ENCODE results near the gene PMVK. TPM values are rescaled to one million over a fixed set of nuclear protein-coding genes. Genes with fewer than 3 reads are reported as not detected.
A peak's percentile ranks its signal among the peaks of the same experiment; 100 is the strongest.

The PMVK gene
- total RNA-seq, 4 donors from 2014 or later, result 29.0 to 38.2 (median 33.5) TPM

- no peaks in the 10 kb centered on the region for H3K4me1 ChIP-seq
- DNase-seq, result no peak
- no peaks in the 10 kb centered on the region for H3K27me3 ChIP-seq
- H3K36me3 ChIP-seq, result no peaks in the 10 kb centered on the region
- 67 to 72% methylated on average over 12 to 15 of the region's 15 CpGs for WGBS, 2 donors
- peak overlapping the region in 2 of 4 donors; percentile 12 to 13 for H3K27ac ChIP-seq
- no peak for TF ChIP-seq CTCF (IDR thresholded peaks at IDR 0.05)
- no peak for TF ChIP-seq POLR2A (IDR thresholded peaks at IDR 0.05)
- intact Hi-C loops (cut with DNase I), result no loop called here
- H3K9me3 ChIP-seq, result no peaks in the 10 kb centered on the region
- H3K4me3 ChIP-seq, result no peak overlapping the region
Measured at GRCh38 chr1:154883919-154884868, 52.3 kb downstream of the PMVK start.

DNA sequence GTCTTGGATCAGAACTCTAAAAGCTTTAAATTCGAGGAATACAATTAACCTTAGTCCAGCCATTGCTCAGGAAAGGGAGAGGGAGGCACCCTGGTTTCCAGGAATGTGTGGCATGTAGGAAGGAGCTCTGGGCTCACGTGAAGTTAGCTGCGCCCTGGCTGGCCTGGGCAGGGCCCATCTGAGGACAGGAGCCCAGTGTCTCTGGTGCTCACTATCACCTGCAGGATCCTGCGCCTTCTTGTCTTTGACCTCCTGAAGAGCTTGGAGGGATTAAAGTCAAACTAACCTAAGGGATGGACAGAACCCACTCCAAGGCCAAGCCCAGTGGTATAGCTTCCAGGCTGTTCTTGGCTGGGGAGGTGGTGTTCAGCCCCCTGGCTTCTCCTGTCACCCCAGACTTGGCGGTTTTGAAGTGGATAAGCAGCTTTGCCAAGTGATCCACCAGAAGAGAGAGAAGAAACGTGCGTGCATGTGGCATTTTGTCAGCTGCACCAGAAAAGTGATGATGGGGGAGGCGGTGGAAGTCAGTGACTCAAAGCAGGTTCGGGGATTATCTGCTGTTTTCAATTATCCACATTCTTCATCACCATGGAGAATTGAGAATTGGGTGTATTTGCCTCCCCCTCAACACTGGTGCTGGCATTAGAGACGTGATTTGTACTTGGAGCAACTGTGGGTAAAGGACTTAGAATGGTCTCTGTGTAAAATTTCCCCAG lies 54.5 kb downstream of the PMVK start:
- 78 to 81% methylated on average over 5 to 8 of the region's 10 CpGs for WGBS, 2 donors
- H3K27me3 ChIP-seq, result no peaks in the 10 kb centered on the region
- no peaks in the 10 kb centered on the region for H3K9me3 ChIP-seq
- DNase-seq, result no peak
- H3K4me1 ChIP-seq, result peaks cover 0 to 7% (median 3%) of the 10 kb centered on the region in 3 donors
- no peak overlapping the region for H3K4me3 ChIP-seq
- no peaks in the 10 kb centered on the region for H3K36me3 ChIP-seq
- TF ChIP-seq CTCF (IDR thresholded peaks at IDR 0.05), result no peak
- TF ChIP-seq POLR2A (IDR thresholded peaks at IDR 0.05), result no peak
- intact Hi-C loops (cut with DNase I), result no loop called here
- no peak overlapping the region for H3K27ac ChIP-seq

DNA sequence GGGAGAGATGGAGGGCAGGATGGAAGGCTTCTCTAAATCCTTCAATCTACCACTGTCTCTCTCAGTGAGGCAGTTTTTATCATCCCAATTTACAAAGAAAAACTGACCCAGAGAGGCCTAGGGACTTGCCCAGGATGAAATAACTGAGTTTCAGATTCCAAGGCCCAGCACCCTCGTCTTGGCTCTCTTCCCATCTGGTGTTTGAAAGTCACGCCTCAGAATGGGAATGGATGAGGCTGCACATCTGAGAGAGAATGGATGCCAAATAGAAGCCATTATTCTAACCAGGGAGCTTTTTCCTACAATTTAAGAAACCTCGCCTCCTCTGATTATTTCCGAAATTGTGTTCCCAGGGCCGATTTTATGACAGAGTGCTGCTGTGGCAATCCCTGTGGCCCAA lies 55.8 kb downstream of the PMVK start:
- intact Hi-C loops (cut with DNase I), result no loop called here
- no peak for DNase-seq
- no peak overlapping the region for H3K4me3 ChIP-seq
- TF ChIP-seq CTCF (IDR thresholded peaks at IDR 0.05) (no peak), POLR2A (IDR thresholded peaks at IDR 0.05) (no peak)
- peaks cover 0 to 7% (median 0%) of the 10 kb centered on the region in 4 donors for H3K27me3 ChIP-seq
- H3K36me3 ChIP-seq, result no peaks in the 10 kb centered on the region
- H3K9me3 ChIP-seq, result no peaks in the 10 kb centered on the region
- H3K27ac ChIP-seq, result no peak overlapping the region
- peaks cover 0 to 7% (median 3%) of the 10 kb centered on the region in 3 donors for H3K4me1 ChIP-seq
- WGBS, 2 donors, result 69 to 73% methylated on average over 2 to 5 of the region's 5 CpGs

DNA sequence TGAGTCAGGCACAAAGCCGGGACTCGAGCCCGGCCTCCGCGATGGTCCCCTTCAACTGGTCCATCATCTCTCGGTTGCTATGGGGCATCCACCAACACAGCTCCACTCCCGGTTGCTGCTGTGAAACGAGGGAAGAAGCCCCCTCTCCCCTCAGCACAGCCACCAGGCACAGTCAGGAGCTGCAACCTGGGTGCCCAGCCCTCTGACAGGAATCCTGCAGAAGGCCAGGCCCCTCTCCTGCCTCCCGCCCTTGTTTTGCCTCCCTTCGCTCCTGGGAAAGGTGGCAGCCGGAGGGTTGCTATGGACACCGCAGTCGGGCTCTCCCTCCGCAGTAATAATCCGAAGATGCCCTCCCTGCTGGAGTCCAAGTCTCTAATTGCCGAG lies 57.5 kb downstream of the PMVK start:
- intact Hi-C loops (cut with DNase I), result loop anchor here (10.0 kb wide), 1 partner anchor 314 kb away; the partner anchor contains the start of gene CHRNB2
- 75 to 80% methylated on average over 1 to 5 of the region's 16 CpGs for WGBS, 2 donors
- DNase-seq, result no peak

More for the DNA sequence above, 57.5 kb downstream of the PMVK start:
- H3K4me1 ChIP-seq, result peaks cover 0 to 7% (median 3%) of the 10 kb centered on the region in 3 donors
- H3K9me3 ChIP-seq, result no peaks in the 10 kb centered on the region
- no peak overlapping the region for H3K27ac ChIP-seq
- peaks cover 0 to 7% (median 0%) of the 10 kb centered on the region in 4 donors for H3K27me3 ChIP-seq
- no peaks in the 10 kb centered on the region for H3K36me3 ChIP-seq
- TF ChIP-seq POLR2A (IDR thresholded peaks at IDR 0.05), result no peak
- no peak for TF ChIP-seq CTCF (IDR thresholded peaks at IDR 0.05)
- no peak overlapping the region for H3K4me3 ChIP-seq

All from esophagus squamous epithelium (tissue), 5 donors.